Measurements from ENCODE around the gene RHOXF2B. TPM values are rescaled to one million over a fixed set of nuclear protein-coding genes. Genes with fewer than 3 reads are reported as not detected.
"Not testable (repeated sequence)": the region's sequence is repeated elsewhere in the genome, so short reads cannot be mapped to it uniquely, and the experiment has no call there.

RHOXF2B gene
- total RNA-seq, 4 donors from 2014 or later: 0.13 TPM; not detected in 3

DNA sequence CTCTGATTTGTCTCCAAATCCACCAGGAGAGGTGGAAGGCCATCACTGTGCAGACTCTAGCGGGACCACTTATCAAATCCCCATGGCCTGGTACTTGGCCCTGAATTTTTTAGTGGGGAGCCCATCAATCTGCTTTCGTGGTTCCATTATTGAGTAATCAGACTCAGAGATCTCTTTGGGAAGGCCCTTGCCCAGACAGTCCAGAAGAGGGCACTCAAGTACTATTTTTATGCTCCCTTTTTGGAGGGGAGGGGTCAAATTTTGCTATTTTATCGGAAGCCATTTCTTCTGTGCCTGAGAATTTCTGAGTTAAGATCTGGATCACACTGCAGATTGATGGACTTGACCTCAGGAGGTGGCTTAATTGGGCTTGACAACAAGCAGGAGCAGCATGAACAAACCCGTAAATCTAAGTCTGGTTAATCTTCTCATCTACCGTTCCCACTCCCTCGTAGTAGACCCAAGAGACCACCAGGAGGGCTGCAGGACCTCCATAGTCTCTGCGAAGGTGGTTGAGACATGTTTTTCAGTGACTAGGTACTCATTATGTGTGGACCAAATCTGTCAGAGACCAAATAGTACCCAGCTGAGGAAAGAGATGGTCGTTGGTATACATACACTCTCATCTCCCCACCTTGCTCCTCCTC lies 38.3 kb downstream of the RHOXF2B start:
- intact Hi-C loops (cut with DNase I); H3K4me1 ChIP-seq; H3K9me3 ChIP-seq; DNase-seq; H3K4me3 ChIP-seq (replicated peaks in 1 of 3); H3K27me3 ChIP-seq; H3K36me3 ChIP-seq; H3K27ac ChIP-seq: not testable (repeated sequence)
- WGBS, 2 donors: no CpG with 5 or more reads among the region's 8 CpGs

DNA sequence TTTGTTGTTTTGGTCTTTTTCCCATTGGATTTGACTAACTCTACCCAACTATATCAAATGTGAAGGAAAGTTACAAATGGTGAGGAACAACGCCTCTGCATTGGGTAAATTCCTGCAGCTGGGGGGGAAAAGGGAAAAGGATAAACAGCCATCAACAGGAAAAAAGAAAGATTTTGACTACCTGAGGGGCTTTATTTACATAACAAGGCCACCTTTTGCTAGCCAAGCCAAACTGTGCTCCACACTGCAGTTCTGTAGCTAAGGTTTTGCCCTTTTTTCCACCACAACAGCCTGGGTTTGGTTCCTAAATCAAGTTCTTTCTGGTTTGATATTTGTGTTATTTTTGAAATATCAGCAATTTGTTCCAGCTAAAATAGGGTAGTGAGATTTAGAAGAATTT lies 40.8 kb downstream of the RHOXF2B start:
- no peak overlapping the region for H3K4me3 ChIP-seq (replicated peaks in 1 of 3)
- no peak overlapping the region for H3K27ac ChIP-seq
- no peaks in the 10 kb centered on the region for H3K4me1 ChIP-seq
- TF ChIP-seq, protein P1, sequence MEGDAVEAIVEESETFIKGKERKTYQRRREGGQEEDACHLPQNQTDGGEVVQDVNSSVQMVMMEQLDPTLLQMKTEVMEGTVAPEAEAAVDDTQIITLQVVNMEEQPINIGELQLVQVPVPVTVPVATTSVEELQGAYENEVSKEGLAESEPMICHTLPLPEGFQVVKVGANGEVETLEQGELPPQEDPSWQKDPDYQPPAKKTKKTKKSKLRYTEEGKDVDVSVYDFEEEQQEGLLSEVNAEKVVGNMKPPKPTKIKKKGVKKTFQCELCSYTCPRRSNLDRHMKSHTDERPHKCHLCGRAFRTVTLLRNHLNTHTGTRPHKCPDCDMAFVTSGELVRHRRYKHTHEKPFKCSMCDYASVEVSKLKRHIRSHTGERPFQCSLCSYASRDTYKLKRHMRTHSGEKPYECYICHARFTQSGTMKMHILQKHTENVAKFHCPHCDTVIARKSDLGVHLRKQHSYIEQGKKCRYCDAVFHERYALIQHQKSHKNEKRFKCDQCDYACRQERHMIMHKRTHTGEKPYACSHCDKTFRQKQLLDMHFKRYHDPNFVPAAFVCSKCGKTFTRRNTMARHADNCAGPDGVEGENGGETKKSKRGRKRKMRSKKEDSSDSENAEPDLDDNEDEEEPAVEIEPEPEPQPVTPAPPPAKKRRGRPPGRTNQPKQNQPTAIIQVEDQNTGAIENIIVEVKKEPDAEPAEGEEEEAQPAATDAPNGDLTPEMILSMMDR (IDR thresholded peaks at IDR 0.05): no peak
- no peak for TF ChIP-seq POLR2A (IDR thresholded peaks at IDR 0.05)
- H3K27me3 ChIP-seq: no peaks in the 10 kb centered on the region
- intact Hi-C loops (cut with DNase I): no loop called here
- no peaks in the 10 kb centered on the region for H3K36me3 ChIP-seq
- DNase-seq: no peak
- no peaks in the 10 kb centered on the region for H3K9me3 ChIP-seq
- WGBS, 2 donors: 85% methylated on average over 1 of the region's 1 CpG

DNA sequence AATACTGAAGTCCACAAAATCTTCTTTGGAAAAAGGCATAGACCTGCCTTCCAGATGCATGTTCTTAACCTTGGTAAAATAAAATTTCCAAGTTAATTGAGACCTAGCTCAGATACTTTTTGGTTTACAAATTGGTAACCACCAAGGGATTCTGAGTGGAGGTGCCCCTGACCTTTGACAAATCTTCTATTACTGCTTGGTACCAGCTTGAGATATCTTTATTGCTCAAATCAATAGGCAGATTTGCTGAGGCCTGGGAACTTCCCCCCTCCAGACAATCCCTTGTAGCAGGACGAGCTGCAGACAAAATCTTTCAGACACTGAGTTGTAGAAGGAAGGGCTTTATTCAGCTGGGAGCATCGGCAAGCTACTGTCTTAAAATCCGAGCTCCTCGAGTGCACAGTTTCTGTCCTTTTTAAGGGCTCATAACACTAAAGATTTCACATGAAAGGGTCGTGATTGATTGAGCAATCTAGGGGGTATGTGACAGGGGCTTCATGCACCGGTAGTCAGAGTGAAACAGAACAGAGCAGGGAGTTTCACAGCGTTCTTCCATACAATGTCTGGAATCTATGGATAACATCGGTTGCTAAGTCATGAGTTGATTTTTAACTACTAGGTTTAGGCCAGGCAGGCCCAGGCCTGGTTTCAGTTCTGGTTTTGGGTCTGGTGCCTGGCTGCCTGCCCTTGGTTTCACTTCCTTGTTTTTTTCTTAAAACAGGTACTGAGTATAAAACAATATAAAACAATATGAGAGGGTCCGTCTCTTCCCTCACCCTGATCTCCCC lies 41.8 kb downstream of the RHOXF2B start:
- H3K27ac ChIP-seq; H3K27me3 ChIP-seq; H3K36me3 ChIP-seq; H3K4me3 ChIP-seq (replicated peaks in 1 of 3); DNase-seq; H3K9me3 ChIP-seq; H3K4me1 ChIP-seq; intact Hi-C loops (cut with DNase I): not testable (repeated sequence)
- WGBS, 2 donors: 81 to 86% methylated on average over 7 to 9 of the region's 9 CpGs

DNA sequence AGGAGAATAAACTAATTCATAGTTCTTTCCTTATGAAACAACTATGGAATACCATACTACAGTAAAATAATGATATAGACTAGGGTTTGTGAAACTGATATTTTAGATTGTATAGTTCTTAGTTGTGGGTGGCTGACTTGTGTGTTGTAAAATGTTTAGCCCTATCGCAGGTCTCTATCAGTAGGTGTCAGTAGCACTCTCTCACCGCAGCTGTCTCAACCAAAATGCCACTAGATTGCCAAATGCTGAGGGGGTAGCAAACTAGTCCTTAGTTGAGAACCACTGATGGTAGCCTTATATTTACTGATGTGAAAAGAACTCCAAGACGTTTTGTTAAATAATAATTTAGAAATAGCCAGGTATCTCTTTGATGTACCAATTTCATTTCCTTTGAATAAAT lies 48.1 kb downstream of the RHOXF2B start:
- intact Hi-C loops (cut with DNase I): no loop called here
- no peaks in the 10 kb centered on the region for H3K4me1 ChIP-seq
- no peaks in the 10 kb centered on the region for H3K9me3 ChIP-seq
- no peak for TF ChIP-seq POLR2A (IDR thresholded peaks at IDR 0.05)
- TF ChIP-seq, protein P1 (IDR thresholded peaks at IDR 0.05): no peak
- no peaks in the 10 kb centered on the region for H3K36me3 ChIP-seq
- no peaks in the 10 kb centered on the region for H3K27me3 ChIP-seq
- H3K4me3 ChIP-seq (replicated peaks in 1 of 3): no peak overlapping the region
- no peak for DNase-seq
- H3K27ac ChIP-seq: no peak overlapping the region
- WGBS, 2 donors: 12 to 13% methylated on average over 3 of the region's 3 CpGs

DNA sequence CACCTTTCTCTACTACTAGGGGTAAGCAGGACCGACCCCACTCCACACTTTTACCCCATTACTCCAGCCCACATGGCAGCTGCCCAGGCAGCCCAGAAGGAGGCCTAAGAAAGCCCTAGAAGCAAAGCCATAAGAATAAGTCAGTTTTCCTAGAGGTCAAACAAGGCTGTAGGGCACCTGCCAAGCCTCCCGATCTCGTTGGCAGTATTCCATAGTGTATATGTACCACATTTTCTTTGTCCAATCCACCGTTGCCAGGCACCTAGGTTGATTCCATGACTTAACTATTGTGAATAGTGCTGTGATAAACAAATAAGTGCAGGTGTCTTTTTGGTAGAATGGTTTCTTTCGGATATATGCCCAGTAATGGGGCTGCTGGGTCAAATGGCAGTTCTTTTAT lies 54.2 kb downstream of the RHOXF2B start:
- Histone ChIP-seq H3K4me1 (no peaks in the 10 kb centered on the region), H3K27me3 (no peaks in the 10 kb centered on the region), H3K36me3 (no peaks in the 10 kb centered on the region), H3K27ac (no peak overlapping the region), H3K4me3 (replicated peaks in 1 of 3) (no peak overlapping the region), H3K9me3 (no peaks in the 10 kb centered on the region)
- intact Hi-C loops (cut with DNase I): no loop called here
- TF ChIP-seq, protein P1 (IDR thresholded peaks at IDR 0.05): no peak
- no peak for TF ChIP-seq POLR2A (IDR thresholded peaks at IDR 0.05)
- no peak for DNase-seq
- WGBS, 2 donors: 73 to 82% methylated on average over 5 of the region's 5 CpGs

DNA sequence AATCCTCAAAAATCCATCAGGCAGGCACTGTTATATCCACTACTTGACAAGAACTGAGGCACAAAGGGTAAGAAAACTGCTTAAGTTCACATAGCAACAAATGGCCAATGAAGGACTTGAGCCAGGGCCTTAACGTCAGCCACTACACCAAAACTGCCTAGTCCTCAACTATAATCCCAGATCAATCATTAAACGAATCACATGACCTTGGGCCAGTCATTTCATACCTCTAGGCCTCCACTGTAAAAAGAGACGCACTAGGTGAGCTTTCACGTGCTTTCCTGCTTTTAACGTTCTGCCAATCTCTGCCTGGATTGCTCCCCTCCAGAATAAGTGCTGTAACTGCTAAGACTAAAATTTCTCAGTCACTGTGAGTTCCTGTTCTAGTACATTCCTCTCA lies 54.7 kb downstream of the RHOXF2B start:
- H3K27ac ChIP-seq: no peak overlapping the region
- no peaks in the 10 kb centered on the region for H3K27me3 ChIP-seq
- DNase-seq: no peak
- intact Hi-C loops (cut with DNase I): no loop called here
- H3K4me3 ChIP-seq (replicated peaks in 1 of 3): no peak overlapping the region
- no peaks in the 10 kb centered on the region for H3K36me3 ChIP-seq
- no peaks in the 10 kb centered on the region for H3K9me3 ChIP-seq
- no peak for TF ChIP-seq POLR2A (IDR thresholded peaks at IDR 0.05)
- TF ChIP-seq, protein P1 (IDR thresholded peaks at IDR 0.05): no peak
- 83 to 87% methylated on average over 4 to 5 of the region's 5 CpGs for WGBS, 2 donors
- no peaks in the 10 kb centered on the region for H3K4me1 ChIP-seq

Data from thyroid gland (tissue), 4 donors.